NCI-H2107 treated with DMSO at 0.1 percent for 48 hours (cell line): ENCODE data around the gene MGA.
A peak's percentile ranks its signal among the peaks of the same experiment; 100 is the strongest.

Source experiments
- DNase-seq: peaks from one replicate; lab custom pipeline; 2025; ENCODE audit not compliant: unreplicated experiment; lab: John Stamatoyannopoulos, UW

Gene MGA

DNA sequence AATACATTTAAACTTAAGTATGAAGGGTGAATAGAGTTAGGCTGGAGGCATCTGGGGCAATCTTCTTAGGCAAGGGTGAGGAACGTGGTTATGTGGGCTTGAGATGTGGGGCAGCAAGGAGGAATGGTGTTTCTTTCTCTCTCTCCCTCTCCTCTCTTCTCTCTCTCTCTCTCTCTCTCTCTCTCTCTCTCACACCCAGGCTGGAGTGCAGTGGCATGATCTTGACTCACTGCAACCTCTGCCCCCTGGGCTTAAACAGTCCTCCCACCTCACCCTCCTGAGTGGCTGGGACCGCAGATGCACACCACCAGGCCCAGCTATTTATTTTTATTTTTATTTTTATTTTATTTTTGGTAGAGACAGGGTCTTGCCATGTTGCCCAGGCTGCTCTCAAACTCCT lies 4.0 kb upstream of the MGA start:
- no peak for DNase-seq

DNA sequence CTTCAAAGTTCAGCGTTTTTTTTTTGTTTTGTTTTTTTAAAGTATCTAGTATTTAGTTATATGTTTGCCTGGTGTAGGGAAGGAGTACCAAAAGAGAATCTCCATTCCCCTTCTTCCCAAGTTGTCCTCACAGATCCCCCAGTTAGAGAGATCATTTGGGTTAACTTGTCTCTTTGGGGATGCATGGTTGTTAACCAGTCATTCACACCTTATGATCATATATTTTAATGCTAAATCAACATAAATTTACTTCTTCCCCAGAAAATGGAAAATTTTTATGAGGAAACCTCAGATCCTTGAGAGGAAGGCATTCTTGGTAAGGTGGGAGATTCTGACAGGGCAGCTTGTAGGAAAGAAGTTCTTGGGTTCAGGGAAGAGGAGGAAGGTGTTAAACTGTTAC lies 1.5 kb upstream of the MGA start:
- no peak for DNase-seq

DNA sequence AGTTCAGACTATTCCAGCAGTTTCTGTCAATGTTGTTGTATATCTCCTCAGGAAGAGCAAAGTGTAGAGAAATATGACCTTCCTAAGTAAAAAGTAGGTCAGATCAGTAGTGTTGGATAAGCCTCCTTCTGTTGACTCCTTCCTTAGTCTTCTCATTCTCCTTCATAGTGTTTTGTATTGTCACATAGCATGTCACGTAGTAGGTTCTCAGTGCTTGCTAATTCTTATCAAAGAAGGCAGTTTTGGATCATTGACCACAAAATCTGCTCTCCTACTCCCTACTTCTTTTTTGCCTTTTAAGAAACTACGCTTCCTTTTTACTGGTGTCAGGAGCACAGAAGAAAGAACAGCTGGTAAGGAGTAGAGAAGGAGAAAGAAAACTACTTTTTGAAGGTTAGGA lies 1.0 kb upstream of the MGA start:
- no peak for DNase-seq

DNA sequence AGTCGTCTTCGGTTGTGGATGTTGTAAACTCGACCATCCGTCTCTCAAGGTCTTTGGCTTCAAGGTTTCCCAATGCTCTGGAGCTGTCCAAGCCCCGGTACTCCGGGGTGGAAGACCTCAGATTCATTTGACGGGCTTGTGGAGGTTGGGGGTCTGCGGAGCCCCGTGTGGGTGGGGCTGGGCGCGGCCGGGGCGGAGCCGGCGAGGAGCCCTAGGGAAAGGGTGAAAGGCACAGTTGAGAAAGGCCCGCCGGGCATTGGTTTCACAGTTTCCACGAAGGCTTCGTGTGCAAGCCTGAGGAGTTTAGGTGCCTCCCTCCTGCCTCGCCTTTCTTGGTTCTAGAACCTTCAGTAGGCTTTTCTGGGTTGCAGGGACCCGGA lies 360 bp upstream of the MGA start:
- no peak for DNase-seq

DNA sequence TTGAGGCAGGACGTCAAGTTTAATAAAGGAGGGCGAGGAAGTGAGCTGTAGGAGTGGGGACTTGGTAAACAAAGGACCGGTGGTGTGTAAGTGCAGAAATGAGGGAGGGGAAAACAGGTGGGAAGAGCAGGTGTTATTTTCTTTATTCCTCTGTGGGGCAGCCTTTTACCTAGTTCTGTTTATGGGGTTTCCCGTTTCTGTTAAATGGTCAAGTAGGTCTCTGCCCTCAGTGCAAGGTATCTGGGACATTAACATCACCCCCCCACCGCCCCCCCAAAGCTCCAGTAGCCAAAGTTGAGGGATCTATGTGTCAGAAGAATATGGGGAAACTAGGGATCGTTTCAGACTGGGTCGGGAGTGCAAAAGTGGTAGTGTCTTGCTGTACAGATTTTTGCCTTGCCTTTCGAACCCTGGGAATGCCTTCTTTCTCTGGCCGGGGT lies 893 bp downstream of the MGA start:
- DNase-seq = peak; percentile 74

DNA sequence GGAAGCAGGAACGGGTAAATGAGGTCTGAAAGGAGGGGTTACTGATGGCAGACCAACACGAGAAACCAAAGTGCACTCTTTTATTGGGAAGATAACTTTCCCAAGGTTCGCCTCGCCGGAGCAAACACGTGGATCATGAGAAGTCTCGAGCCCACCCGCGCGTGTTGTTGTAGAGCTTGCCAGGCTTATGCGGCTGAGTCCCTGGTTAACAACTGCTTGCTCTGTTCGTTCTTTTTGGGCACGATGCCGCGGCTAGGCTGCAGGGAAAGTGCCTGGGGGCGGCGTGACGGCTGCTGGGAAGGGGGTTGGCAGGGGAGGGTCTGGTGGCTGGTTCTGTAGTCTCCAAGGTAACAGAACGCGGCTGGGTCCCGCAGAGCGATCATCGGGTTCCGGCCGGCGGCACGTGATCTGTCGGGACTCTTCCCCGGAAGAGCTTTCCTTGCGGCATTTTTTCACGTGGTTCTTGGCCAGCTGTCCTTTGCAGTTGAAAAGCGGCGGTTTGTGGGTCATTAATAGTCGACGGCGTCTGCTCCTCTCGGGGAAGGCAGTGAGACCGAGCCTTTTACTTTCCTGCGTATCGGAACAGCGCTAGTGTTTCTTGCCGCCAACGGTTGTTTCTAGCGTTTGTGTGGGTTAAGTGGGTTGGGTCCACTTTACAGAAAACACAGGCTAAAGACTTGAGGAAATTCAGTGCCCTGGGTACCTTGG lies 1.5 kb downstream of the MGA start:
- DNase-seq = peak; percentile 43

DNA sequence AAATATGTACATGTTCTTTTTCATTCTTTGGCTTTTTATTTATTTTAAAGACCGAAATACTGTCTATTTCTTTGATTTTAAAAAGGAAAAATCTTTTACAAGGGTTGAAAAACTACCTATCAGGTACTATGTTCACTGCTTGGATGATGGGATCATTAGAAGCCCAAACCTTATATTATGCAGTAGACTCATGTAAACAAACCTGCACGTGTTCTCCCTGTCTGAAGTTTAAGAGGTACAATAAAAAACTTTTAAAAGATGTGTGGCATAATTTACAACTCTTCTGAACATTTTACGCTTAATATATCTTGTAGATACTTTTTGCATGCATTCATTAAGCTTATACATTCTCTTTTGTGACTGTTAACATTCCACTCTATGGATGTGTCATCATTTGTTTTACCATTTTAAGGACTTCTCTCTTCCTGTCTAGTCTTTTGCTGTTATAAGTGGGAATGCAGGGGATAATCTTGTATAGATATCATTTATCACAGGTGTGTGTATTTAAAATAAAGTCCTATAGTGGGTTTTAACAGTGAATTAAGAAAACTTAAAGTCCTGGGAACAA lies 6.2 kb downstream of the MGA start:
- DNase-seq = no peak

DNA sequence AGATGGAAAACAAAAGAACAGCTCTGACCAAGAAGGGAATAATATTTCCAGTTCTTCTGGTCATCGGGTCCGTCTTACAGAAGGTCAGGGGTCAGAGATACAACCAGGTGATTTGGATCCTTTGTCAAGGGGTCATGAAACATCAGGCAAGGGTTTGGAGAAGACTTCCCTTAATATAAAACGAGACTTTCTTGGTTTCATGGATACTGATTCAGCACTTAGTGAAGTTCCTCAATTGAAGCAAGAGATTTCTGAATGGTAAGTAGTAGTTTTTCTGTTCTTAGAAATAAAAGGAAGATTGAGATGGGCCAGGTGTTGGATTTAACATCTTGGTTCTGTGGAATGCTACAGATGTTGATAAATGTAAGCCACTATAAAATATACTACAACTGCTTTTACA lies 9.5 kb downstream of the MGA start:
- no peak for DNase-seq

DNA sequence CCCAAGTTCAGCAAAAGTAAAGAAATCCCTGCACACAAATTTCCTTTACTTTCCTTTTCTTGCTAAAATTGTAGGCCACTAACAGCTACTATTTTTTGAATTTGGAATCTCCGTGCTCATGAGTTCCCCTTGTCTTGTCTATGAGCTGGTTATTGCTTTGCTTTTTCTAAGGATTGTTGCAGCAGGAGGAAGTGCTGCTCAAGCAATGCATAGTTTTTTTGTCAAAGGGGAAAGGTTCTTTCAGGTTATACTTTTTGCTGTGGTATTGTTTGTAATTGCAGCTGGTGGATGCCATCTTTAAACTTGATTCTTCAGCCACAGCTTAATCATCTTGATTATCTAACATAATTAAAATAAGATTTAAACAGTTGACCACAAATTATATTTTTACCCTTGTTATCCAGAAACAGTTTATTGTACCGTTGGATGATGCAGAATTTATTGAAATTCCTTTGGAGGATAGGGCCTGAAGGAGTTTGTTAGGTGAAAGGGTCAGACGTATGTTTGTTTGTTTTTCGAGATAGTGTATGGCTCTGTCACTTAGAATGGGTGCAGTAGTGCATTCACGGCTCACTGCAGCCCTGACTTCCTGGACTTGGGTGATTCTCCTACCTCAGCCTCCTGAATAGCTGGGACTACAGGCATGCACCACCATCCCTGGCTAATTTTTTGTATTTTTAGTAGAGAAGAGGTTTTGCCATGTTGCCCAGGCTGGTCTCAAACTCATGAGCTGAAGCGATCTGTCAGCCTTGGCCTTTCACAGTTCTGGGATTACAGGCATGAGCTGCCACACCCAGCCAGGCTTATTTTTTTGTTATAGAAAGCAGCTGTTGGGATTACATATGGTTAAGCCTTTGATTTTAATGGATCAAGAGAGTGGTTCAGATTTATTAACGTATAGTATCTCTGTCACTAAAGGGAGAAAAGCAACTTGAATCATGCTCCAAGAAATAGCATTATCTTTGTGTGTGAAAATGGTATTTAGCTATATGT lies 11.7 kb downstream of the MGA start:
- DNase-seq = no peak

DNA sequence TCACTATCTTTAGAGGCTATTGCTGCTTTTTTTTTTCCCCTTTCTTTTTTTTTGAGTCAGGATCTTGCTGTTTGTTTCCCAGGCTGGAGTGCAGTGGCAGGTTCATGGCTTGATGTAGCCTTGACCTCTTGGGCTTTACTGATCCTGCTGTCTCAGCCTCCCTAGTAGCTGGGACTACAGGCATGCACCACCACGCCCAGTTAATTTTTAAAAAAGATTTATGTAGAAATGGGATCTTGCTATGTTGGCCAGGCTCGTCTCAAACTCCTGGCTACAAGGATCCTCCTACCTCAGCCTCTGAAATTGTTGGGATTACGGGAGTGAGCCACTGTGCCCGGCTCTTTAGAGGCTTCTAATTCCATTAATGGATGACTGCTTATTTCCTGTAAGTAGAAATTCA lies 15.1 kb downstream of the MGA start:
- DNase-seq = no peak

DNA sequence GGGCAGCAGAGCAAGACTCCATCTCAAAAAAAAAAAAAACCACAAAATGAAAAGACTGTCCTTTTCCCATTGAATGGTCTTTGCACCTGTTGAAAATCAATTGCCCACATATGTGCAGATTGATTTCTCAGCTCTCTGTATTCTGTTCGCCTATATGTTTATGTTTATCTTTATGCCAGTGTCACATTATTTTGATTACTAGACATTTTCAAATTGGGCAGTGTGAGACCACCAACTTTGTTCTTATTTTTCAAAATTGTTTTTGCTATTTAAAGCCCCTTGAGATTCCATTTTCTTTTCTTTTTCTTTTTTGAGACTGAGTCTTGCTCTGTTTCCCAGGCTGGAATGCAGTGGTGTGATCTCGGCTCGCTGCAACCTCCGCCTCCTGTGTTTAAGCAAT lies 18.5 kb downstream of the MGA start:
- no peak for DNase-seq

DNA sequence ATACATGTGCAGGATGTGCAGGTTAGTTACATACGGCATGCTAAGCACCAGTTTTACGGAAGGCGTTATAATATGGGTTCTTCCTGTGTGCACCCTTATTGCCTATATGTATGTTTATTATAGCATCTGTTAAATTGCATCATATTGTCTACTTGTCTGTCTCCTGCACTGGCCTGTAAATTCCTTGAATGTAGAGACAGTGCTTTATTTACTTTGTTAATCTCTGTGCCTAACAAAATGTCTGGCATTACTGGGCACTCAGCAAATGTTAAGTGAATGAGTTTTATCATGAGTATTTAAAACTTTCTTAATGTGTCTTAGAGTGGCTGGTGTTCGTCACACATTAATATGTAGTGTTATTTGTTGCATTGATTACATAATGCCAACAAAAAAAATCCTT lies 23.8 kb downstream of the MGA start:
- no peak for DNase-seq

DNA sequence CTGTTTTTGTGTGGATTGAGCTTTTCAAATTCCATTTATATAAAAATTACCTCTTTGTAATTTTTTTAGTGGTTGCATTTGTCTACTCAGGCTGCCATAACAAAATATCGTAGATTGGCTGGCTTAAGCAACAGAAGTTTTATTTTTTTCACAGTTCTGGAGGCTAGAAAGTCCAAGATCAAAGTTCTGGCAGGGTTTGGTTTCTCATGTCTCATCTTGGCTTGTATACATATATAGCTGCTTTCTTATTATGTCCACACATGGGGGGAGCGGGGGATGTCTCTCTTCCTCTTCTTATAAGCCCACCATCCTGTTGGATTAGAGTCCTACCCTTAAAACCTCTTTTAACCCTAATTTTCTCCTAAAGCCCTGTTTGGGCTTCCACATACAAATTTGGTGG lies 28.5 kb downstream of the MGA start:
- no peak for DNase-seq

DNA sequence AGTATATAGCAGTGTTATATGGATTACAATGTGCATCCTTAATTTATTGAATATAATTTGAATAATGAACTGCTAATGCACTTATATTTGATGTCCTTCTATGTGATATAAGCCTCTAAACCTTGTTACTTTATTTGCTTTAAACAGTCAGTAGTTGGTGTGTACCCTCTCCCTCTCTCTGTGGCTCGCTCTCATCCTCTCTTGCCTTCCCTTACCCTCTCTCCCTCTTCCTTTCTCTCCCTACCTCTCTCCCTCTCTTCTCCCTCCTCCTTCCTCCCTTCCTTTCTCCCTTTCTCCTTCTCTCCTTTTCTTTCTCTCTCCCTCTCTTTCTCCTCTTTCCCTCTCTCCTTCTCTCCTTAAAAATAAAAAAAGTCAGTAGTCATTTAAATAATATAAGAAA lies 28.9 kb downstream of the MGA start:
- DNase-seq = no peak

DNA sequence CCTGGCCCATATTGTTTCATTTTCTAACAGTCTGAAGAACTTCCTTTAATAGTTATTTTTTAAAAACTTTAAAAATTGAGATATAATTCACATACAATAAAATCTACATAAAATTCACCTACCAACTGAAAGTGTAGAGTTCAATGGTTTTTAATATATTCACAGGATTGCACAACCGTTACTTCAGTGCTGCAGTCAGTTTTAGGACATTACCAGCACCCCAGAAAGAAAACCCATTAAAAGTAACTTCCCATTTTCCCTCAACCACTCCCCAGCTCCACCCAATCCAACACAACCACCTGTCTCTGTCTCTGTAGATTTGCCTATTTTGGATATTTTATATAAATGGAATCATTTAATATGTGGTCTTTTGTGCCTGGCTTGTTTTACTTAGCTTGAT lies 29.6 kb downstream of the MGA start:
- DNase-seq = no peak

DNA sequence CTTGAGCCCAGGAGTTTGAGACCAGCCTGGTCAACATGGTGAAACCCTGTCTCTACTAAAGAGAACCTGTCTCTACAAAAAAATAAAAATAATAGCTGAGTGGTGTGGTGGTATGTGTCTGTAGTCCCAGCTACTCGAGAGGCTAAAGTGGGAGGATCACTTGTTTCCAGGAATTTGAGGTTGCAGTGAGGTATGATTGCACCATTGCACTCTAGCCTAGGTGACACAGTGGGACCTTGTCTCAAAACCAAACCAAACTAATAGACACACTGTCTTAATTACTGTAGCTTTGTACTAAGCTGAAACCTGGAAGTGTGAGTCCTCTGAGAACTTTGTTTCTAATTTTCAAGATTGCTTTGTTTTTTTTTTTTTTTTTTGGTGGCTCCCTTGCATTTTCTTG lies 30.4 kb downstream of the MGA start:
- no peak for DNase-seq

DNA sequence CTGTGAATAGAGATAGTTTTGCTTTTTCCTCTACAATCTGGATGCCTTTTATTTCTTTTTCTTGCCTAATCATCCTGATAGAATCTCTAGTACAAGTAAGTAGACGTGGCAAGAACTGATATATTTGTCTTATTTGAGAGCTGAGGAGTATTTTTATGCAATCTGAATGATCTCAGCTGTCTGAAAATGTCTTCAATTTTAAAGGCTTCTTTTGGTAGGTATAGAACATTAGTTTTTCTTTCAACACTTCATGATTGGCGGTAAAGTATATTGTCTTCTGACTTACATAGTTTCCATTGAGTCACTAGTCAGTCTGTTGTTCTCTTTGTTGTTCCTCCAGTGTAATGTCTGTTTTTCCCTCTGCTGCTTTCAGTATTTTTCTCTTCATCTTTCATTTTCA lies 31.3 kb downstream of the MGA start:
- no peak for DNase-seq

DNA sequence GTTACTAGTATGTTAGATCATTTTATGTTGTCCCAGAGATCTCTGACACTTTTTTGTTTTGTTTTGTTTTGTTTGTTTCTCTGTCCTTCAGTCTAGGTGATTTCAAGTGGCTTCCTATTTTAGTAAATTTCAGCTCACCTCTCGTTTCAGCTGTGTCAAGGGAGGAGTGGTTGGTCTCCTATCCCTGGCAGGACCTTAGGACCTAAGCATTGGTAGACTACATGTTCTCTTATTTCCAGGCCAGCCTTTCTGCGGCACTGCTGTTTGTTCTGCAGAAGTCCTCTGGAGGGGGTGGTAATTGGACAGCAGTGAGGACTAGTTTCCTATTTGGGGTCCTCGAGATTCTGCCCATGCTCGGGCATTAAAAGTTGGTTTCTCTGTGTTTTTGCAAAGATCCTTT lies 31.8 kb downstream of the MGA start:
- DNase-seq = no peak

DNA sequence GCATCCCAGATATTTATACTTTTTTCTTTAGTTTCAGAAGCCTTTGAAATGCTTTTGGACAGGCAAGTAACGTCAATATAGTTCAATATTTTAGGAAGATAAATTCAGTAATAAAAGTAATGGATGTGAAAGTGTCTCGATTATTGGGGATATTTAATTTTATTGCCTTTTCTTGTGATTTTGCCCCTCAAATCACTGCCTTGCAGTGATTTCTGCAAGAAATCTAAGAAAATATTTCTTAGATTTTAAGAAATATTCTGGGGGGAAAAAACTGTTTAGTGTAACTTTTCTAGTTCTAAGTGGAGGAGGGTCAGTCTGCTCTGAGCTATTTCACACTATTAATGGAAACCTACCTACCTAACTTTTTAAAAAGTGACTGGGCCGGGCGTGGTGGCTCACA lies 33.6 kb downstream of the MGA start:
- DNase-seq = no peak

DNA sequence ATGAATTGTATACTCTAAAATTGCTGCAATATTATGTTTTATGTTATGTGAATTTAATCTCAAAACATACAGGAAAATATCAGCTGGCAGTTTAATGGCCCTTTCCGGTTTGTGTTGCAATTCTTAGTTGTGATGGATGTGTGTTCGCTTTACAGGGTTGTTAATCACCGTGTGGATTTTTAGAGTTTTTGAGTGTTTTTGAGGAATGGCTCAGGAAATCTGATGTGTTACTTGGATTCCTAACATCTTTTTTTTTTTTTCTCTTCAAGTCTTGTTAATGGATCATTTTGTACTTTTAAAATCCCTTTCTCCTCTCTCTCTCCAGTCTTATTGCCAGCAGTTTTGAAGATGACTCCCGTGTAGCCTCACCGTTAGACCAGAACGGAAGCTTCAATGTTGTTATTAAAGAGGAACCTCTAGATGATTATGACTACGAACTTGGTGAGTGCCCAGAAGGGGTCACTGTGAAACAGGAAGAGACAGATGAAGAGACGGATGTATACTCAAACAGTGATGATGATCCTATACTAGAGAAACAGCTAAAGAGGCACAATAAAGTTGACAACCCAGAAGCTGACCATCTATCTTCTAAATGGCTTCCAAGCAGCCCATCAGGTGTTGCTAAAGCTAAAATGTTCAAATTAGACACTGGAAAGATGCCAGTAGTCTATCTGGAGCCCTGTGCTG lies 35.7 kb downstream of the MGA start:
- no peak for DNase-seq

DNA sequence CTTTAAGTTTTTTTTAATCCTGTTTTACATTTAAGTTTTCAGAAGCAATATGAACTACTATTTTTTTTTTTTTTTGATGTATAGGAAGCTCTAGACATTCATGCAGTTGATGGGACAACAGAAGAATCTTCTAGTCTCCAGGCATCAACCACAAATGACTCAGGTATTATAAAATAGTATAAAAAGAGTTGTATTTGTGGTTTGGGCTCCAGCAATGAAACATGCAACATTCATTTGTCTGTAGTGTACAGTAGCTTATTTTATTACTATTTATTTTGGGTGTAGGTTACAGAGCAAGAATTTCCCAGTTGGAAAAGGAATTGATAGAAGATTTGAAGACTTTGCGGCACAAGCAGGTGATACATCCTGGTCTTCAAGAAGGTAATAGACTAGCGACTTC lies 38.6 kb downstream of the MGA start:
- DNase-seq = no peak

DNA sequence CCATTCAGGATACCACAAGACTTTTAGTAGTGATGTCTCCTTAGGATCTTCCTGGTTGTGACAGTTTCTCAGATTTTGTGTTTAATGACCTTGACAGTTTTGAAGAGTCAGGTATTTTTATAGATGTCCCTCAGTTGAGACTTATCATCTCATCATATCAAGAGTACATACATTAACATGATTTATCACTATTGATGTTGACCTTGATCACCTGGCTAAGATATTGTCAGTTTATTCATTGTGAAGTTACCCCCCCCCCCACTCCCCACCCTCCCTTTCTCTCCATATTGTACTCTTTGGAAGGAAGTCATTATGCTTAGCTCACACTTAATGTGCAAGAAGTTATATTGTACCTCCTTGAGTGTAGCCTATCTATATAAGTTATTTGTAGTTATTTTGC lies 42.9 kb downstream of the MGA start:
- no peak for DNase-seq
